ENCODE data around the gene RHOB.

The RHOB gene

GRCh38 chr2:20465716-20466394, 19.0 kb downstream of the RHOB start:
- no peak for TF ChIP-seq CTCF (conservative IDR thresholded peaks at IDR 0.05; ENCODE audit: low read length)
- no peak overlapping the region for H3K4me3 ChIP-seq (ENCODE audit: low read length)
- no peak for DNase-seq (ENCODE audit: low read depth)

DNA sequence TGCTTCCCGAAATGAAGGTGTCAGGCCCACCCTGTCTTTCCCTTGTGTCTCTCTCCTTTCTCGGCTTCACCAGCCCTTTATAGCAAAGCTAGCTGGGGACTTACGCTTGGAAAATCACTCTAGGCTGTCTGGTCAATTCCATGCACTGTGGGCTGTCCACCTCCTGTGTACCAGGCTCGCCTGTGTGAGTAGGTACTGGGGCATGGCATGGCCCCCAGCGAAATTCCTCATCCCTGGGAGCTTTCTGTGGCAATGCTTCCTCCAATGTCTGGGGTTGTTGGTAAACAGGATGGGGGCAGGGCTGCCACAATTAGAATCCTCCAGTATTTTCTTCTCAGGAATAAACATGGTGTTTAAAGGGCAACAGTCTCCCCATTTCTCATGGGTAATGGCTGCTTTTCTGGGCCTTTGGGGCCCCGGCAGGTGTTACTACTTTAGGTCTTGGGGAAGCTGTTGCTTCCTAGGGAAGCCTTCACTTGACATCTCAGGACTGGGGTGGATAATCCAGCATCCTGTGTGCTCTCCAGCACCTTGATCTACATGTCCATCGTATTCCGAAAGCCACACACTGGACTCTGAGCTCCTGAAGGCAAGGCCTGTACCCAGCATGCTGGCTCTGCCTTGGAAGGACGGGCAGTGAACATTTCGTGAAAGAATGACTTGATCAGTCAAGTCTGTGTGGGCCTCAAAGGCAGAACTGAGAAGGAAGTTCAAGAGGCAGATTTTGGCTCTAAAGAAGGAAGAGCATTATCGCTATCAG, 21.1 kb downstream of the RHOB start:
- no peak for DNase-seq (ENCODE audit: low read depth)
- H3K4me3 ChIP-seq (ENCODE audit: low read length), result no peak overlapping the region
- no peak for TF ChIP-seq CTCF (conservative IDR thresholded peaks at IDR 0.05; ENCODE audit: low read length)

GRCh38 chr2:20468549-20469500, 22.0 kb downstream of the RHOB start:
- H3K4me3 ChIP-seq (ENCODE audit: low read length), result no peak overlapping the region
- no peak for DNase-seq (ENCODE audit: low read depth)
- TF ChIP-seq CTCF (conservative IDR thresholded peaks at IDR 0.05; ENCODE audit: low read length), result no peak

DNA sequence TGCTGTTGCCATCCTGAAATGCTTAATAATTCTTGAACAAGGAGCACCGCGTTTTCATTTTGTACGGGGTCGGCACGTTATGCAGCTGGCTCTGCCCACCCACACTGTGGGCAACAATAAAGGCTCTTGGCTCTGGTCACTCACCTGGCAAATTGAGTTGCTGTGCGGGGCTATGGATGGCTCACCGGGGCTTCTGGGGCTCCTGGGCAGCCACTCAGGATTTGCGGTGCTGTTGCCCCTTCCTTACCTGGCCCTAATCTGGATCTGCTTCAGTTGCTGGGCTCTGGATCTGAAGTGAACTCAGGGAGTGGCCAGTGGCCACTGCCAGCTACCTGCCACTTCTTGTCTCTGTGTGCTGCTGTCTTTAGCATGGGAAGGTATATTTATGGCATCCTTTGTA, 22.7 kb downstream of the RHOB start:
- no peak overlapping the region for H3K4me3 ChIP-seq (ENCODE audit: low read length)
- TF ChIP-seq CTCF (conservative IDR thresholded peaks at IDR 0.05; ENCODE audit: low read length), result no peak
- DNase-seq (ENCODE audit: low read depth), result no peak

- no peak for TF ChIP-seq CTCF (conservative IDR thresholded peaks at IDR 0.05; ENCODE audit: low read length)
- no peak for DNase-seq (ENCODE audit: low read depth)
- H3K4me3 ChIP-seq (ENCODE audit: low read length), result no peak overlapping the region
These were observed 23.3 kb downstream of the RHOB start for GRCh38 chr2:20470211-20470610.

- no peak for TF ChIP-seq CTCF (conservative IDR thresholded peaks at IDR 0.05; ENCODE audit: low read length)
- H3K4me3 ChIP-seq (ENCODE audit: low read length), result no peak overlapping the region
These were observed 24.3 kb downstream of the RHOB start for GRCh38 chr2:20471148-20471547.

More at GRCh38 chr2:20471148-20471547, 24.3 kb downstream of the RHOB start:
- DNase-seq (ENCODE audit: low read depth), result no peak

Measured in AG10803 (cell line).